Left lobe of liver (tissue), 2 donors: ENCODE measurements around the gene SEMA4D. TPM values are rescaled to one million over a fixed set of nuclear protein-coding genes. Genes with fewer than 3 reads are reported as not detected.
A peak's percentile ranks its signal among the peaks of the same experiment; 100 is the strongest.

Source experiments
- ATAC-seq: fragments of 200-7000 bp; cut with Tn5 transposase; one replicate; pipeline ENCODE4 v1.9.1; 2020; ENCODE audit warnings: mild to moderate bottlenecking, moderate library complexity
- DNase-seq: peaks from one replicate; pipeline ENCODE4 v3.0.0-alpha.2; 2020; ENCODE audit warnings: low spot score
- total RNA-seq: library from RNA; stranded (reverse); gene quantifications from one replicate; pipeline ENCODE4 v1.2.1, GENCODE V29; 2021
- donor health status: DM: no; HTN: no; CAD: no; lungs with moderate emphysema.
- donor health status: DM: no; HTN: yes; CAD: no.

Gene SEMA4D
- total RNA-seq, 1 donor from 2014 or later = 3.9 TPM

DNA sequence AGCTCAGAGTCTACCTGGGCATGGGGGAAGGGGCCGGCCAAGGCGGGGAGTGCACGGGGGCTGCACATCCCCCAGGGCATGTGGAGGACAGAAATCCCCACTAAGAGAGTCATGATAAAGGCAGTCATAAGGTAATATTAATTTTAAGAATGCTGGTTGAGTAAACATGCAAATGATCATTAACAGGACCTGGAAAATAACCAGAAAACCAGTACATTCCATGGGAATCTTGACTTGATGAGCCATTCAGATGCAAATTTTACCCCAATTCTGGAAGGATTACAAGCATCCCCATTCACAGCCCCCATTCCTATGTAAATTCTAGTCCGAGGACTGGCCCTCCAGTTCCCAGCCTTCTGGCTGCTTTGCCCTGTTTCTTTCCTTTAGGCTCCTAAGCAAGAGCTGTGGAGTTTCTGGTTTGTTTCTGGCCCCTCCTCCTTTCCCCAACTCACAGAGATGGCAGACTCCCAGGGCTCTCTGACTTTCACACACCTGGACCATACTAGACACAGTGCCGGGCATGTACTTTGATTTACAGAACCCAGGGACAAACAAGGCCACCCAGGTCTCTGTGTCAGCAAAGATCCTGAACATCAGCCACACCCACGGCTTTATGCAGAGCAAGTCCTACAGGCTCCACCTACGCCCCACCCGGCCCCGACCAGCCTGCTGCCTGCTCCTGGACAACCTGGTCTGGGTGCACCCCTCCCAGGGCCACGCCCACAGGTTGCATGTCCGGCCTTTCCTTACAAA is 62.7 kb downstream of the SEMA4D start:
- ATAC-seq = peak; percentile 8
- DNase-seq = no peak

DNA sequence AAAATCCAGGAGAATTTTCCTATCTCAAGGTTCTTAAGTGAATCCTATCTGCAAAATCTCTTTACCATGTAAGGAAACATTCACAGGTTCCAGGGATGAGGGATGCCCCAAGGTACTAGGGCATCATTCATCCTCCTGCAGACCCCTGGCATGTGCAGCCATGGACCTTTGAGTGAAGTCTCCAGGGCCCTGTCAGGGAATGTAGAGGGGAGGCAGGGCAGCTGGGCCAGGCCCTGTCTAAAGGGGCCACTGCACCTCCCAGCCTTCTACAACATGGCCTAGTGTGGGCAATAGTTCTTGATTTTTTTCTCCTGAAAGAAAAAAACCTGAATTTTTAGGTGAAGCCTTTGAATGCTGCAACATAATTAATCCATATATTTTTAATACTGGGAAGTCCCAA is 63.3 kb downstream of the SEMA4D start:
- DNase-seq (no peak), ATAC-seq (no peak)

DNA sequence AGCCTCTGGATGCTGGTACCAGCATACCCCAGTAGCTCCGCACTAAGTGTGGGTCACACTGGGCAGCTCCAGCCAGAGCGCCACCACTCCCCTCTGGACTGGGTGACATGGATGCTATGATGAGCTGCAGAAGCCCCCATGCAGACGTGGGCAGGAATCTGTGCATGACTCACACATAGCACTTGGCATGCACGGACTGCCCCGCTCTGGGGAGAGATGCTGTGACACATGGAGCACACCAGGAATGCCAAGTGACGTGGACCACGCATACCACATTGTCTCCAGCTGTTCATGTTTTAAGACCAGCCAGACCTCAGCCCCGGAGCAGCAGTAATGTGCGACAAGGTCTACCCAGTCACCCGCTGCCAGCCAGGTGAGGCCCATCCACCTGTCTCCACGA is 64.1 kb downstream of the SEMA4D start:
- DNase-seq (no peak), ATAC-seq (no peak)

- DNase-seq = no peak
- no peak for ATAC-seq
Measured at GRCh38 chr9:89432986-89433530, 64.9 kb downstream of the SEMA4D start.

DNA sequence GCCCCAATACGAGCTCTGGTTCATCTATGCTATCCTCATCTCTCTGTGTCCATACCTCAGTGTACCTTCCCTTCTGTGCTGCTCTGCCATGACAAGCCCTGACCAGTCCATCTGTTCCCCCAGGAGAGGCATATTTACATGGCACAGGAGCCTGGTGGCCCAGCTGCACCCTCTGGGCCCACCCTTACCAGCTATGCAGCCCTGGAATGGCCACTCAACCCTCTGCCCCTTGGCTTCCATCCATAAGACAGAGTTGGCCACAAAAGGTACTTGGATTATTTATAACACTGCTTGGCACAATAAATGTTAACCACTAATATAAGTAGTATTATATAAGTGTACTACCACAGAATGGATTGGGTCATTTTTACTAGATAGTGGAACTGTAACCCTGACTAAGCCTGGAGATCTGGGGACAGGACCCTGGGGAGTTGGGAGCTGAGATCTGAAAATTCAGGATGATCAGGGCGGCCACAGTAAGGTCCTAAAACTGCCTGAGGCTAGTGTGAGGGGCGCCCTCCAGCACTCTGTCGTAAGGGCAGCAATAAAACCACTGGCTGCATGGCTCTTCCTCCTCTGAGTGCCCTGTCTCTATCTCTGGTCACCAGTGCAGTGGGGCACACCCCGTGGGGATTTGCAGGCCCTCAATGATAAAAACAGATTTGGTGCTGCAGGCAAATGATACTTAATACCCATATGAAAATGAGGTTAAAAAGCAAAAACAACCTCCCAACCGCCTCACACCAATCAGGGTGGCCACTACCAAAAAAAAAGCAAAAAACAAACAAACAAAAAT is 65.8 kb downstream of the SEMA4D start:
- no peak for DNase-seq
- ATAC-seq = no peak

DNA sequence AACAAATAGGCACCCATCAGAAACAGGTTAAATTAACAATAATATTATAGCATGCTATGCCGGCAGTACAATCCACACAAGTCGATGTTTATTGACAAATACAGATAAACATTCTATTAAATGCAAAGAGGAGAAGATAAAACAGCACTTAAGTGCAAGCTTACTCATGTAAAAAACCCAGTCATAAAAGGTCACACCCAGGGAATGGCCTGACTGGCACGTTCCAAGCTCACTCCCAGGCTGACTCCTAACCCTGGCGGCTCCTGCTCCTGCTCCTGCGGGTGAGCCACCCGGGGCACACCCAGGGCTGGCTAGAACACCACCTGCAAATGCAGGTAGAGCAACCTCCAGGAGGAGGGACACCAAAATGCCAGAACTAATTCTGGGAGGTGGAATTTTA is 66.9 kb downstream of the SEMA4D start:
- DNase-seq (no peak), ATAC-seq (no peak)

DNA sequence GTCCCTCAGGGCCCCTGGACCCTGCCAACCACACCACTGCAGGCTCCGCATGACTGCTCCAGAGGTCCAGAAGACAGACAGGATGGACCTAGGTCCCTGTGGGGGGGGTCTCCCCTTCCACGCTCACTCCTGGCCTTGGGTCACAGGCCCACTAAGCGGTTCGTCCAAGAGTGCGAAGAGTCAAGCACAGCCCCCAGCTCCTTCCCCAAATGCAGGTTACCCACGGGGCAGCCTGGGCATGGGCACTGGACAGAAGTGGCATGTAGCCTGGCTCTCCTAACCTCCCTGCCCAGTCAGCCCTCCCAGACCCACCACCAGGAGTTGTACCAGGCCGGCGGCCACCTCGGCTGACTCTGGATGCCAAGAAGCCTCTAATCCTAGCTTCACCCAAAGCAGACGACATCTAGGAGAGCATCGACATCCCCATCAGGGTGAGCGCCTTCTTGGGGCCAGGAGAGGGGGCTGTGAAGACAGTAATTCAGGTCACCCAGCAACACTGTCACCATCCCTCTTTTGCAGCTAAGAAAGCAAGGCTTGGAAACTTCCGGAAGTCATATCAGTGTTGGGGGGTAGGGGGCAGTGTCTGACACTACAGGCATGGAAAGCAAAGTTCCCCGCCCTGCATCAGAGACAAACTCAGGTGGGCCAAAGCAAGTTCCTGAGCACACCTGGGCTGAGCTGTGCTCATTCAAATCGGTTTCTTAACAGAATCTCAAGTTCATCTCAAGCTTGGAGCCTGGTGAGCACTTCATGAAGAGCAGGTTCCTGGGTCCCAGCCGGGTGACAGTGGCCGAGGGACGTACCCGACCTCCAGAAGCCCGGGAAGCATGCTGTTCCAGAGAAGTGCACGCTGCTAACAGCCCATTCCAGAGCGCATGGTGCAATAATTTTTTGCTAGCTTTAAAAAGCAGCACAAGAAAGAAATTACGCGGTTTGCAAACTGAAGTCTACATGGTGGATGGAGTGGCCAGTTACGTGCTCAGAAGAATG is 68.7 kb downstream of the SEMA4D start:
- DNase-seq (no peak), ATAC-seq (no peak)

DNA sequence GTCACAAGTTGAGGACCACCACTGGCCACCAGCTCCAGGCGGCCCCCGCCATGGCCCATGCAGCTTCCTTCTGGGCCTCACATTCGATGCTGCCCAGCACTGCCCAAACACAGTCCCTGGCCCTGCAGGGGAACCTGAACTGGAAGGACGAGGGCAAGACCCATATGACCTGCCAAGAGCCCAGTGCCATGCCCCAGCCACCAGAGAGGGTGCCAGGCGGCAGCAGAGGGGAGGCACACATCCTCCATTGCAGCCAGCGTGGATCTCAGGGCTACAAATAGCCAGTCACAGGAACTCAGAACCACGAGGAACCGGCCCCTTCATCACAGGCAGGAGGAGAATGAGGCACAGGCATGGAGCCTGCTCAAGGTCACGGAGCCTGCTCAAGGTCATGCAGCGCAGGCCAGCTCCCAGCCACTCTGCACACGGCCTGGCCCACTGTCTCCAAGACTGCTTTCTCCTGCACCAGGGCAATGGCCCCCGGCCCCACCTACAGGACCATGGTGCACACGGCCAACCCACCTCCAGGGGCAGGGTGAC is 69.6 kb downstream of the SEMA4D start:
- ATAC-seq = no peak
- DNase-seq = no peak

- ATAC-seq = no peak
Measured at GRCh38 chr9:89427621-89428221, 70.2 kb downstream of the SEMA4D start.

GRCh38 chr9:89426384-89426961 is 71.4 kb downstream of the SEMA4D start:
- DNase-seq (no peak), ATAC-seq (no peak)

More at GRCh38 chr9:89427621-89428221, 70.2 kb downstream of the SEMA4D start:
- no peak for DNase-seq

GRCh38 chr9:89425921-89426383 is 72.0 kb downstream of the SEMA4D start:
- ATAC-seq = no peak
- DNase-seq = no peak

DNA sequence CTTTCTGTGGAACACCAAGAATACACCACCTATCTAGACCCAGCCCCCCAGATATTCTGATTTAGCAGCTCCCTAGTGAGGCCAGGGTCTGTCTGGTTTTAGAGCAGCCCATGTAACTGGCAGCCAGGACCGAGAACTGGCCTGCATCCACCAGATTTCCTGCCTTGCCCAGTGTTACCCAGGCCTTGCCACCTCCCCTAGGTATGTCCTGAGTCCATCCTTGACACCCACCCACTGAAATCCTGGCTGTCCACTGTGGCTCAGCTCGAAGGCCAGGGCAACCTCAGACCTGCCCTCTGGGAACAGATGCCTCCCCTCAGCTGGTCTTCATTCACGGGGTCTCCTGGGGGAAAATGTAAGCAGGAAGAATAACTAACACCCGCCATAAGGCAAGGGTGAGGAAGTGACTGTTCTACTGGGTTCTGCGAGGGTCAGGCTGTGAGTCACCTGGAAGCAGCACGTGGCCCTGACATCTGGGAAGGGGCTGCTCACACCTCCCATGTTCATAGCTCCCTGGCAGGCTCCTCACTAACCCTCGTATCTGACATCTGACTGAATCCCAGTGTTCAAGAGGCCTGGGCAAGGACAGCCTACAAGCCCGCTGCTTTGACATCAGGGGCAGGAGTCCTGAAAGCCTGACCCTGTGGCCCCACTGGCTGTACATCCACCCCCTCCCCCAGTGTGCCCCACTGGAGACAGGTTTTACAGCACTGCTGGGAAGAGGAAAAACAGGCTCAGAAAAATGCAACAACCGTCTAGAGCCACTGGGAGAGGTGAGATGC is 72.7 kb downstream of the SEMA4D start:
- DNase-seq (no peak), ATAC-seq (no peak)

DNA sequence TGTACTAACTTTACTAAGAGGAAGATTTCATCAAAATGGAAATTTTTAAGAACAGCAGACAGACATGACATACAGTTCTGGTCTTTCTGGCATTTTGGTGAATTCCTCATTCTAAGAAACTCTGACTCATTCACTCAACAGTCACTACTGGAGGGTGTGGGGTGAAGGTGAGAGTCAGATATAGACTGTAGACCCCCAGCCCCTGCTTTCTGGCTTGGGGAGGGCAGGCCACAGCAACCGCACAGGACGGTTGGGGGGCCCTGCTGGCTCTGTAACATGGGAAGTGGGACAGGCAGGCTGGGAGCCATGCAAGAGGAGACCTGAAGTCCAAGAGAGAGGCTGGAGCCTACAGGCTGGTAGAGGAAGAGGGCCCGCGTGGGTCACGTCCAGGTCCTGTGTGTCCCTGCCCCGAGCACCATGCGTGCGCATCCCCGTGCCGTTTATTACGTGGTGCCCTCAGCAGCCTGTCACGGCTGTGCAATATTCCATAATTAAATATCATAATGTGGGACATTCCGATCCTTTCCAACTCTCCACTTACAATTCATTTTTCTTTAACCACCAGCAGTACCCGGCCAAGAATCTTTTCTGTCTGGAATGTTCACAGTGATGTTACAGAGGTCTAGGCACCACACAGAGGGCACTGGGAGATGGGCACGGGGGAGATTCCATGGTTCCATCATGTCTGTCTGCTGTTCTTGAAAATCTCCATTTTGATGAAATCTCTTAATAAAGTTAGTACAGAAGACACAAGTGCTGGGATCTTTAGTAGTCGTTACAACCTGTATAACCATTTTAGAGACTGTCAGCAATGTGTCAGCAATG is 75.5 kb downstream of the SEMA4D start:
- ATAC-seq = no peak
- DNase-seq = no peak

DNA sequence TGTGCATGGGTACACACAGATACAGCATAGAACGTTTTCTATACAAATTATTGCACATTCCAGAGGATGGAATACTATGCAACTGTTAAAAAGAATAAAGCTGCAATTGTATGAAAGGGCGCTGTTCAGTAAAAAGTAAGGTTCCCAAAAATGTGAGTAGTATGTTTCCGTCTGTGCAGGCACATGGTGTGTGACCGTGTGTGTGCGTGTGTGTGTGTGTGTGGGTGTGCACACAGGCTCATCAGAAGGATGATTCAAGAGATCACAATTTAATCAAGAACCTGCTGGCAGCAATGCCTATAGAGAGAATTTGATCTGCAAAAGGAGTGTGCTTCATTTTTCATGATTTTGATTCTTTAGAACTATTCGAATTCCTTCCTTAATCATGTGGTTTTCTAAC is 76.3 kb downstream of the SEMA4D start:
- DNase-seq (no peak), ATAC-seq (no peak)

DNA sequence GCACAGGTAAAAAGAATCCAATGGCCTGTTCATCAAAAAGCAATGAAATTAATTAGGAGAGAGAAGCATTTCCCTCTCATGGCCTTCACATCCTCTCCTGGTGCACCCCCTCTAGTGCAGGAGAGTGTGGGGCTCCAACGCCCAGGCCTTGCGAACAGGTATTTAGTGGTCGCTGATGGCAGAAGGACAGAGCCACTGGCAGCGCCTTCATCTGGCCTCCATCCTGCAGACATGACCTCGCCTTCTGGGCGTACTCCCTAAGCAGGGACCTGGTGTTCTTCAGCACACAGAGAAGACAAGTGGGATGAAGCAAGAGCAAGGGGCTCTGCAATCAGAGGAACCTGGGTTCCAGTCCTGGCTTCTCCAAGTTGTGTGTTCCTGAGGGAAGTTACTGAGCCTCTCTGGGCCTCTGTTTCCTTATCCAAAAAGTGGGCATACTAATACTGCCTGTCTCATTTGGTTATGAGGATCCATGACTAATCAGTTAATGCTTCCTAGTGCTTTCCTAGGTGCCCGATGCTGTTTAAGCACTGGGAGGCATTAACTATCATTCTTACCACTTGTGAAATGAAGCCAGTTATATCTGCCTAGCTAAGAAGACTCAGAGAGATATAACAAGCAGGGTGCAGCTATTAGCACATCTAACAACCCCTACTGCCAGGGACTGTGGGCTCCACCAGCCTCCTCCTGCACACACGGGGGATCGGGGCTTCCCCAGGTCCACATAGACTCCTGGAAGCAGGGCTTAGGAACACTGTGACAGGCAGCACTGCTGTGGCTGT is 77.3 kb downstream of the SEMA4D start:
- ATAC-seq (no peak), DNase-seq (no peak)

- no peak for ATAC-seq
- no peak for DNase-seq
Measured at GRCh38 chr9:89419978-89420394, 77.9 kb downstream of the SEMA4D start.
